Neural cell (in vitro differentiated cells): Measurements from ENCODE around the gene CPT1A.
"Not testable (repeated sequence)": the region's sequence is repeated elsewhere in the genome, so short reads cannot be mapped to it uniquely, and the experiment has no call there.

Experiments
- CTCF ChIP-seq: fragments of 450-650 bp; IDR thresholded peaks from 2 replicates; pipeline ENCODE4 v1.5.1; 2014; ENCODE audit warnings: antibody characterized with exemption, mild to moderate bottlenecking, moderate library complexity; ENCODE audit not compliant: poor library complexity, severe bottlenecking
- EP300 ChIP-seq: fragments of 450-650 bp; conservative IDR thresholded peaks from 2 replicates; pipeline ENCODE4 v1.6.1; 2014; ENCODE audit warnings: antibody characterized with exemption, mild to moderate bottlenecking, moderate library complexity; ENCODE audit not compliant: poor library complexity, severe bottlenecking
- EZH2 ChIP-seq: fragments of 200-600, 300-800 bp; shearing (Covaris generic), sonication (generic); IDR thresholded peaks from 2 replicates; pipeline ENCODE4 v1.6.1; 2014; ENCODE audit warnings: antibody characterized with exemption, low read length, borderline replicate concordance, mild to moderate bottlenecking; ENCODE audit not compliant: insufficient read depth, poor library complexity, severe bottlenecking

GRCh38 chr11:68856425-68857030 lies 14.8 kb upstream of the CPT1A start:
- not testable (repeated sequence) for TF ChIP-seq CTCF, EZH2, EP300
